ENCODE measurements around the gene MAOA.

The MAOA gene

DNA sequence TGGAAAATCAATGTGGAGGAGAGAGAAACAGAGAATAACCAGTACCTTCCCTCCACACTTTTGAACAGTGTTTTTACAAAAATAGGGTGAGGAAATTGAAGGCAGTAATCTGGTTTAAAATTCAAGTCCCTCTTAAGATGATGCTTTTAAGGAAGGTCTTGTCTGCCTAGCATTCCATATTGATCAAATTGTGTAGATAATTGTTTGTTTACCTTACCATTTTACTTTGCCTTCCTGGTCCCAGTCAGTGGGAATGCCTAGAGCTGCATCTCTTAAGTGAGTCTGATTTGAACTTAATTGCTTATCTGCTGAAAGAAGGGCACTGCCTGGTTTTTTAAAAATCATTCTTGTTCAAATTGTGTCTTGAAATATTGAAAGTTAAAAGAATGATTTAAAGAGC is 14.4 kb upstream of the MAOA start:
- CTCF ChIA-PET, result no interaction called here
- H3K9me3 ChIP-seq (ENCODE audit: control insufficient read depth, insufficient read depth, low read depth, low read length), result no peaks in the 10 kb centered on the region
- H3K27ac ChIP-seq (ENCODE audit: extremely low read depth, low read depth, low read length), result no peak overlapping the region
- no peaks in the 10 kb centered on the region for H3K36me3 ChIP-seq (ENCODE audit: control insufficient read depth in 2 of 2, insufficient read depth in 1 of 2, low read length in 2 of 2)
- H3K4me3 ChIP-seq (ENCODE audit: low read depth, low read length), result no peak overlapping the region
- no peak for TF ChIP-seq ZNF23 (tag by site-specific recombination; IDR thresholded peaks at IDR 0.05; ENCODE audit: borderline replicate concordance)
- TF ChIP-seq MZF1 (tag by site-specific recombination; IDR thresholded peaks at IDR 0.05; ENCODE audit: borderline replicate concordance), result no peak
- TF ChIP-seq ZNF292 (tag by site-specific recombination; IDR thresholded peaks at IDR 0.05; ENCODE audit: borderline replicate concordance, low read depth), result no peak
- TF ChIP-seq ZNF600 (tag by site-specific recombination; IDR thresholded peaks at IDR 0.05), result no peak
- POLR2A ChIA-PET, result no interaction called here
- H3K4me1 ChIP-seq (ENCODE audit: control insufficient read depth, insufficient read depth, low read length), result peaks cover 2% of the 10 kb centered on the region; the same call in 1 of the 2 replicates

DNA sequence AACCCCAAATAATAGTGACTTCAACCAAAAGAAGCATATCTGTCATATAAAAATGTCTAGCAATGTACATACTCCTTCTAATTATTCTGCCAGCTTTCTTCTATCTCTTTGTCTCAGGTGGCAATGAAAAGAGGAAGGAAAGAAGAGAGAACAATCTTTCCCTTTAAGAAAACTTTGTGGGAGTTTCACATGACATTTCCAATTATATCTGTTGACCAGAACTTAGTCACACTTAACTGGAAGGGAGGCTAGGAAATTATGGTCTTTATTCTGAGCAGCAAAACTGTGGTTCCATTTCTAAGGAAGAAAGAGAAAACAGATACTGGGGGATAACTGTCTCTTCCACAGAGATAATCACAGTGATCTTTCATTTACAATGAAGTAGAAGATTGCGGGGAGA is 12.9 kb upstream of the MAOA start:
- CTCF ChIA-PET, result no interaction called here
- H3K9me3 ChIP-seq (ENCODE audit: control insufficient read depth, insufficient read depth, low read depth, low read length), result no peaks in the 10 kb centered on the region
- no peaks in the 10 kb centered on the region for H3K36me3 ChIP-seq (ENCODE audit: control insufficient read depth in 2 of 2, insufficient read depth in 1 of 2, low read length in 2 of 2)
- POLR2A ChIA-PET, result no interaction called here
- no peak overlapping the region for H3K27ac ChIP-seq (ENCODE audit: extremely low read depth, low read depth, low read length)
- peaks cover 2% of the 10 kb centered on the region; the same call in 1 of the 2 replicates for H3K4me1 ChIP-seq (ENCODE audit: control insufficient read depth, insufficient read depth, low read length)
- TF ChIP-seq ZNF48 (tag by site-specific recombination; IDR thresholded peaks at IDR 0.05) (no peak), ZNF514 (tag by site-specific recombination; IDR thresholded peaks at IDR 0.05) (no peak), SP3 (tag by site-specific recombination; IDR thresholded peaks at IDR 0.05) (no peak), ZNF174 (tag by site-specific recombination; IDR thresholded peaks at IDR 0.05) (no peak), ZNF16 (tag by site-specific recombination; IDR thresholded peaks at IDR 0.05; ENCODE audit: low read depth) (no peak)
- H3K4me3 ChIP-seq (ENCODE audit: low read depth, low read length), result no peak overlapping the region

DNA sequence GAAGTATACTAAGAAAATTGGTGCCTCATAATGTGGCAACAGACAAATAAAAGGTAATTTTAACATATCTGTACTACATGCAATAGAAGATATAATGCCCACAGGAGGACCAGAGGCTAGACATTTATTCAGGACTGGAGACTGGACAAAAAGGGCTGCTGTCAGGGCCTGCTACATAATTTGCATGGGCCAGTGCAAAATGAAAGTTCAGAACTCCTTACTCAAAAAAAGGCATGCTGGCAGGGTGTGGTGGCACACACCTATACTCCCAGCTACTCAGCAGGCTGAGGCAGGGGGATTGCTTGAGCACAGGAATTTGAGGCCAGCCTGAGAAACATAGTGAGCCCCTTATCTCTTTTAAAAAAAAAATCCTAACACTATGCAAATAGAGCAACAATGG is 12.4 kb upstream of the MAOA start:
- no peak overlapping the region for H3K27ac ChIP-seq (ENCODE audit: extremely low read depth, low read depth, low read length)
- peaks cover 2% of the 10 kb centered on the region; the same call in 1 of the 2 replicates for H3K4me1 ChIP-seq (ENCODE audit: control insufficient read depth, insufficient read depth, low read length)
- ChIA-PET POLR2A (no interaction called here), CTCF (no interaction called here)
- TF ChIP-seq ZNF132 (tag by site-specific recombination; IDR thresholded peaks at IDR 0.05; ENCODE audit: borderline replicate concordance) (no peak), ZNF341 (tag by site-specific recombination; IDR thresholded peaks at IDR 0.05; ENCODE audit: low read depth) (no peak), SP2 (tag by site-specific recombination; IDR thresholded peaks at IDR 0.05) (no peak), TCF7L2 (IDR thresholded peaks at IDR 0.05; ENCODE audit: borderline replicate concordance, low read depth, low read length) (no peak), ZNF175 (tag by site-specific recombination; IDR thresholded peaks at IDR 0.05) (no peak)
- TF ChIP-seq, protein P1, sequence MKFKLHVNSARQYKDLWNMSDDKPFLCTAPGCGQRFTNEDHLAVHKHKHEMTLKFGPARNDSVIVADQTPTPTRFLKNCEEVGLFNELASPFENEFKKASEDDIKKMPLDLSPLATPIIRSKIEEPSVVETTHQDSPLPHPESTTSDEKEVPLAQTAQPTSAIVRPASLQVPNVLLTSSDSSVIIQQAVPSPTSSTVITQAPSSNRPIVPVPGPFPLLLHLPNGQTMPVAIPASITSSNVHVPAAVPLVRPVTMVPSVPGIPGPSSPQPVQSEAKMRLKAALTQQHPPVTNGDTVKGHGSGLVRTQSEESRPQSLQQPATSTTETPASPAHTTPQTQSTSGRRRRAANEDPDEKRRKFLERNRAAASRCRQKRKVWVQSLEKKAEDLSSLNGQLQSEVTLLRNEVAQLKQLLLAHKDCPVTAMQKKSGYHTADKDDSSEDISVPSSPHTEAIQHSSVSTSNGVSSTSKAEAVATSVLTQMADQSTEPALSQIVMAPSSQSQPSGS (tag by site-specific recombination; IDR thresholded peaks at IDR 0.05; ENCODE audit: low read depth), result no peak
- TF ChIP-seq, protein P2, sequence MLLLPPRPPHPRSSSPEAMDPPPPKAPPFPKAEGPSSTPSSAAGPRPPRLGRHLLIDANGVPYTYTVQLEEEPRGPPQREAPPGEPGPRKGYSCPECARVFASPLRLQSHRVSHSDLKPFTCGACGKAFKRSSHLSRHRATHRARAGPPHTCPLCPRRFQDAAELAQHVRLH (tag by site-specific recombination; IDR thresholded peaks at IDR 0.05), result no peak
- no peaks in the 10 kb centered on the region for H3K9me3 ChIP-seq (ENCODE audit: control insufficient read depth, insufficient read depth, low read depth, low read length)
- H3K36me3 ChIP-seq (ENCODE audit: control insufficient read depth in 2 of 2, insufficient read depth in 1 of 2, low read length in 2 of 2), result no peaks in the 10 kb centered on the region
- no peak overlapping the region for H3K4me3 ChIP-seq (ENCODE audit: low read depth, low read length)

DNA sequence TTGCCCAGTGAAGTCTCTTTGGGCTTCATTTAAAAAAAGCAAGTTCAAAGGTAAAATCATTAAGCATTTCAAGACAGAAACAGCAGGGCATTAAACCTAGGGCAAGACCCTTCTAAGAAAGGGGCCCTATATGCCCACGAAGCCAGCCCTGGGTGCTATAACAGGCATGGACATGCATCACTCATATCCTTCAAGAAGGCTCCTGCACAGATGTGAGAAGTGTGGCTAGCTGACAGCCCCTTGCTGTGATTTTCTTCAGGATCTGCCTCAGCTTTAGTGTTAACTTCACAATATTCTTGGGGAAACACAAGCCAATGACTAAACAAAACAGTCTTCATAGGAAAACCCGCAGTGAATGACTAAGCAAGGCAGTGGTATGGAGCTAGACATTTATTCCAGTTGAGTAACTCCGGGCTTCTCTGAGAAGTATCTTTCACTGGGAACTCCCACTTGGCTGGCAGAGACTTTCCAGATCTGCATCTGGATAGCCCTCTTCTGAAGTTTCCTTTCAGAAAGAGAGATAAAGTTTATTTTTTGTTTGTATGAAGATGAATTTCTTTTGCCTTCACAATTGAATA is 11.9 kb upstream of the MAOA start:
- no peak for TF ChIP-seq ZNF629 (tag by site-specific recombination; IDR thresholded peaks at IDR 0.05)
- TF ChIP-seq ZNF664 (tag by site-specific recombination; IDR thresholded peaks at IDR 0.05), result no peak
- no peak for TF ChIP-seq REPIN1 (tag by site-specific recombination; IDR thresholded peaks at IDR 0.05; ENCODE audit: low read depth)
- no peak for TF ChIP-seq FEZF1 (tag by site-specific recombination; IDR thresholded peaks at IDR 0.05)
- TF ChIP-seq ZNF658 (tag by site-specific recombination; IDR thresholded peaks at IDR 0.05), result no peak
- Histone ChIP-seq H3K27ac (ENCODE audit: extremely low read depth, low read depth, low read length) (no peak overlapping the region), H3K4me3 (ENCODE audit: low read depth, low read length) (no peak overlapping the region), H3K9me3 (ENCODE audit: control insufficient read depth, insufficient read depth, low read depth, low read length) (no peaks in the 10 kb centered on the region), H3K36me3 (ENCODE audit: control insufficient read depth in 2 of 2, insufficient read depth in 1 of 2, low read length in 2 of 2) (no peaks in the 10 kb centered on the region), H3K4me1 (ENCODE audit: control insufficient read depth, insufficient read depth, low read length) (peaks cover 2% of the 10 kb centered on the region; the same call in 1 of the 2 replicates)
- POLR2A ChIA-PET, result no interaction called here
- CTCF ChIA-PET, result no interaction called here
